SK-N-SH treated with all-trans-retinoic acid at 6 μM for 48 hours (cell line): ENCODE data around the gene MTREX.
A peak's percentile ranks its signal among the peaks of the same experiment; 100 is the strongest.

Source experiments
- ATAC-seq: fragments of 200-7000 bp; cut with Tn5 transposase; 3 replicates; pipeline ENCODE4 v1.9.1; 2020; ENCODE audit warnings: mild to moderate bottlenecking, moderate library complexity
- ARNTL ChIP-seq: fragments of 450-650 bp; formaldehyde crosslinking; IDR thresholded peaks from 2 replicates; pipeline ENCODE4 v1.5.0; 2020; ENCODE audit warnings: low read depth, mild to moderate bottlenecking, moderate library complexity, borderline replicate concordance
- BACH2 ChIP-seq: fragments of 250-450 bp; sonication (Bioruptor Pico); IDR thresholded peaks from 2 replicates; pipeline ENCODE4 v1.9.0; 2021; ENCODE audit warnings: mild to moderate bottlenecking, borderline replicate concordance
- CSDC2 ChIP-seq: fragments of 250-450 bp; sonication (Bioruptor Pico); IDR thresholded peaks from 2 replicates; pipeline ENCODE4 v1.5.0; 2020; ENCODE audit warnings: mild to moderate bottlenecking, moderate library complexity
- ESRRG ChIP-seq: fragments of 250-450 bp; sonication (Bioruptor Pico); IDR thresholded peaks from 2 replicates; pipeline ENCODE4 v1.6.1; 2021; ENCODE audit warnings: mild to moderate bottlenecking
- GLIS3 ChIP-seq: fragments of 250-450 bp; sonication (Bioruptor Pico); IDR thresholded peaks from 2 replicates; pipeline ENCODE4 v1.5.0; 2020; ENCODE audit warnings: mild to moderate bottlenecking, moderate library complexity
- ISL1 ChIP-seq: fragments of 250-450 bp; sonication (Bioruptor Pico); IDR thresholded peaks from 2 replicates; pipeline ENCODE4 v2.1.2; 2022; ENCODE audit warnings: mild to moderate bottlenecking, moderate library complexity
- OSR1 ChIP-seq: fragments of 250-450 bp; sonication (Bioruptor Pico); IDR thresholded peaks from 2 replicates; pipeline ENCODE4 v1.8.0; 2022; ENCODE audit warnings: moderate library complexity, mild to moderate bottlenecking, inconsistent platforms
- PPARA ChIP-seq: fragments of 250-450 bp; sonication (Bioruptor Pico); IDR thresholded peaks from 2 replicates; pipeline ENCODE4 v1.5.0; 2020; ENCODE audit warnings: mild to moderate bottlenecking, borderline replicate concordance
- RARB ChIP-seq: fragments of 250-450 bp; sonication (Bioruptor Pico); IDR thresholded peaks from 2 replicates; pipeline ENCODE4 v1.8.0; 2021; ENCODE audit warnings: mild to moderate bottlenecking, moderate library complexity
- SNAI2 ChIP-seq: fragments of 250-450 bp; sonication (Bioruptor Pico); IDR thresholded peaks from 2 replicates; pipeline ENCODE4 v1.5.0; 2020; ENCODE audit warnings: mild to moderate bottlenecking, moderate library complexity
- TCF4 ChIP-seq: fragments of 250-450 bp; sonication (Bioruptor Pico); IDR thresholded peaks from 2 replicates; pipeline ENCODE4 v1.8.0; 2021; ENCODE audit warnings: mild to moderate bottlenecking, moderate library complexity, borderline replicate concordance
- TOX ChIP-seq: fragments of 250-450 bp; sonication (Bioruptor Pico); IDR thresholded peaks from 2 replicates; pipeline ENCODE4 v1.8.0; 2021; ENCODE audit warnings: mild to moderate bottlenecking, moderate library complexity, borderline replicate concordance
- ZC3H10 ChIP-seq: fragments of 250-450 bp; sonication (Bioruptor Pico); IDR thresholded peaks from 2 replicates; pipeline ENCODE4 v1.5.1; 2021; ENCODE audit warnings: mild to moderate bottlenecking, moderate library complexity
- ZFP3 ChIP-seq: fragments of 250-450 bp; sonication (Bioruptor Pico); IDR thresholded peaks from 2 replicates; pipeline ENCODE4 v1.5.0; 2020; ENCODE audit warnings: mild to moderate bottlenecking, moderate library complexity
- ZFP30 ChIP-seq: fragments of 450-650 bp; formaldehyde crosslinking; IDR thresholded peaks from 2 replicates; pipeline ENCODE4 v1.5.0; 2022; ENCODE audit warnings: mild to moderate bottlenecking, moderate library complexity
- ZNF565 ChIP-seq: fragments of 450-650 bp; formaldehyde crosslinking; conservative IDR thresholded peaks from 2 replicates; pipeline ENCODE4 v1.5.0; 2020; ENCODE audit warnings: low read depth, mild to moderate bottlenecking, moderate library complexity
- ZNF70 ChIP-seq: fragments of 450-650 bp; formaldehyde crosslinking; IDR thresholded peaks from 2 replicates; pipeline ENCODE4 v1.5.0; 2020; ENCODE audit warnings: mild to moderate bottlenecking, moderate library complexity
- ZNF8 ChIP-seq: fragments of 450-650 bp; formaldehyde crosslinking; IDR thresholded peaks from 2 replicates; pipeline ENCODE4 v1.5.0; 2020; ENCODE audit warnings: mild to moderate bottlenecking, moderate library complexity
- TF ChIP-seq, protein P1 (sequence below): fragments of 250-450 bp; sonication (Bioruptor Pico); IDR thresholded peaks from 2 replicates; pipeline ENCODE4 v1.5.1; 2020; ENCODE audit warnings: low read depth, mild to moderate bottlenecking, moderate library complexity
- TF ChIP-seq, protein P2 (sequence below): fragments of 250-450 bp; sonication (Bioruptor Pico); IDR thresholded peaks from 2 replicates; pipeline ENCODE4 v1.8.0; 2021; ENCODE audit warnings: low read depth, mild to moderate bottlenecking, moderate library complexity, borderline replicate concordance
- TF ChIP-seq, protein P3 (sequence below): fragments of 250-450 bp; sonication (Bioruptor Pico); IDR thresholded peaks from 2 replicates; pipeline ENCODE4 v1.5.0; 2020; ENCODE audit warnings: mild to moderate bottlenecking, moderate library complexity
- TF ChIP-seq, protein P4 (sequence below): fragments of 250-450 bp; sonication (Bioruptor Pico); IDR thresholded peaks from 2 replicates; pipeline ENCODE4 v1.8.0; 2020; ENCODE audit warnings: mild to moderate bottlenecking, moderate library complexity, borderline replicate concordance
- TF ChIP-seq, protein P5 (sequence below): fragments of 250-450 bp; sonication (Bioruptor Pico); IDR thresholded peaks from 2 replicates; pipeline ENCODE4 v1.5.1; 2021; ENCODE audit warnings: mild to moderate bottlenecking, moderate library complexity

Gene MTREX

DNA sequence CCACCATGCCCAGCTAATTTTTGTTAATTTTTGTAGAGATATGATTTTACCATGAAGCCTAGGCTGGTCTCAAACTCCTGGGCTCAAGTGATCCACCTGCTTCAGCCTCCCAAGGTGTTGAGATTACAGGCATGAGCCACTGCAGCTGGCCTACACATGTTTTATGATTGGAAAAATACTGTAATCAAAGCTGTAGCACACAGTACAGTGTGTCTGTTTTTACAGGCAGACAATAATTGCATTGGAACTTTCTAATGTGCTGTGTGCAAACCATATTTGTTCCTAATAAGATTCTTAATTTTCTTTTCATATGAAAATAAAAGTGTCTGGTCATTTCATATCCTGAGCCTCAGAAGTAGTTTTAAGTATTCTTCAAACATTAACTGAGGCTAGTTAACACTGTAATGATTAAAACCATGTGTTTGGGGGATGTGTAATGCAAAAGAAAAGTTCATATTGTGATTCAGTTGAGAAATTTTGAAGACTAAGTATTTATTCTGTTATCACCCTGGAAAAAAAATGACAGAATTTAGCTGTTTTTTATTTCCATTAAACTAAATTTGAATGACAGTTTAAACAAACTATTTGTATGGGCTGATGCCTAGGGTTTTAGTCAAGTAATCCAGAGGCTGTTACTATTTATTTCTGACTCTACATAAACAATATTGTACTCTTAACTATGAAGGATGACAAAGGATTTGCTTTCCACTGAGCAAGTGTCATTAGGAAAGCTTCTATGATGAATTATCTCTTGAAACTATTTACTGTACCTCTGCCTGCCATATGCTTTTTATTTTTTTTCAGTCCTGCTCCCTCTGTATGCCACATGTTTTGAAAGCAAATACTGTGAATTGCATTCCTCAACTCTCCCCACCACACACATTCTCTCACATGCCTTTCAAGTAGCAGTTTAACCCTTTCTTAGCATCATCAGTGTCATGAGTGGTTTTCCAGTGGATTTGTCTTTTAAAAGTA lies 111.5 kb downstream of the MTREX start:
- no peak for TF ChIP-seq ZFP3 (CRISPR knock-in tag)
- no peak for TF ChIP-seq ESRRG (CRISPR knock-in tag)
- TF ChIP-seq, protein P1, sequence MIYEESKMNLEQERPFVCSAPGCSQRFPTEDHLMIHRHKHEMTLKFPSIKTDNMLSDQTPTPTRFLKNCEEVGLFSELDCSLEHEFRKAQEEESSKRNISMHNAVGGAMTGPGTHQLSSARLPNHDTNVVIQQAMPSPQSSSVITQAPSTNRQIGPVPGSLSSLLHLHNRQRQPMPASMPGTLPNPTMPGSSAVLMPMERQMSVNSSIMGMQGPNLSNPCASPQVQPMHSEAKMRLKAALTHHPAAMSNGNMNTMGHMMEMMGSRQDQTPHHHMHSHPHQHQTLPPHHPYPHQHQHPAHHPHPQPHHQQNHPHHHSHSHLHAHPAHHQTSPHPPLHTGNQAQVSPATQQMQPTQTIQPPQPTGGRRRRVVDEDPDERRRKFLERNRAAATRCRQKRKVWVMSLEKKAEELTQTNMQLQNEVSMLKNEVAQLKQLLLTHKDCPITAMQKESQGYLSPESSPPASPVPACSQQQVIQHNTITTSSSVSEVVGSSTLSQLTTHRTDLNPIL (CRISPR knock-in tag): no peak
- TF ChIP-seq TCF4 (CRISPR knock-in tag): peak; percentile 65; the same call in 1 of the 2 replicates
- peak; percentile 13; the same call in 1 of the 2 replicates for TF ChIP-seq TOX (CRISPR knock-in tag)
- no peak for TF ChIP-seq RARB (CRISPR knock-in tag)
- no peak for TF ChIP-seq GLIS3 (CRISPR knock-in tag)
- TF ChIP-seq ZFP30: no peak
- TF ChIP-seq CSDC2 (CRISPR knock-in tag): no peak
- TF ChIP-seq, protein P2, sequence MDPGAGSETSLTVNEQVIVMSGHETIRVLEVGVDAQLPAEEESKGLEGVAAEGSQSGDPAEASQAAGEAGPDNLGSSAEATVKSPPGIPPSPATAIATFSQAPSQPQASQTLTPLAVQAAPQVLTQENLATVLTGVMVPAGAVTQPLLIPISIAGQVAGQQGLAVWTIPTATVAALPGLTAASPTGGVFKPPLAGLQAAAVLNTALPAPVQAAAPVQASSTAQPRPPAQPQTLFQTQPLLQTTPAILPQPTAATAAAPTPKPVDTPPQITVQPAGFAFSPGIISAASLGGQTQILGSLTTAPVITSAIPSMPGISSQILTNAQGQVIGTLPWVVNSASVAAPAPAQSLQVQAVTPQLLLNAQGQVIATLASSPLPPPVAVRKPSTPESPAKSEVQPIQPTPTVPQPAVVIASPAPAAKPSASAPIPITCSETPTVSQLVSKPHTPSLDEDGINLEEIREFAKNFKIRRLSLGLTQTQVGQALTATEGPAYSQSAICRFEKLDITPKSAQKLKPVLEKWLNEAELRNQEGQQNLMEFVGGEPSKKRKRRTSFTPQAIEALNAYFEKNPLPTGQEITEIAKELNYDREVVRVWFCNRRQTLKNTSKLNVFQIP (CRISPR knock-in tag): no peak
- TF ChIP-seq ARNTL: no peak
- TF ChIP-seq, protein P3, sequence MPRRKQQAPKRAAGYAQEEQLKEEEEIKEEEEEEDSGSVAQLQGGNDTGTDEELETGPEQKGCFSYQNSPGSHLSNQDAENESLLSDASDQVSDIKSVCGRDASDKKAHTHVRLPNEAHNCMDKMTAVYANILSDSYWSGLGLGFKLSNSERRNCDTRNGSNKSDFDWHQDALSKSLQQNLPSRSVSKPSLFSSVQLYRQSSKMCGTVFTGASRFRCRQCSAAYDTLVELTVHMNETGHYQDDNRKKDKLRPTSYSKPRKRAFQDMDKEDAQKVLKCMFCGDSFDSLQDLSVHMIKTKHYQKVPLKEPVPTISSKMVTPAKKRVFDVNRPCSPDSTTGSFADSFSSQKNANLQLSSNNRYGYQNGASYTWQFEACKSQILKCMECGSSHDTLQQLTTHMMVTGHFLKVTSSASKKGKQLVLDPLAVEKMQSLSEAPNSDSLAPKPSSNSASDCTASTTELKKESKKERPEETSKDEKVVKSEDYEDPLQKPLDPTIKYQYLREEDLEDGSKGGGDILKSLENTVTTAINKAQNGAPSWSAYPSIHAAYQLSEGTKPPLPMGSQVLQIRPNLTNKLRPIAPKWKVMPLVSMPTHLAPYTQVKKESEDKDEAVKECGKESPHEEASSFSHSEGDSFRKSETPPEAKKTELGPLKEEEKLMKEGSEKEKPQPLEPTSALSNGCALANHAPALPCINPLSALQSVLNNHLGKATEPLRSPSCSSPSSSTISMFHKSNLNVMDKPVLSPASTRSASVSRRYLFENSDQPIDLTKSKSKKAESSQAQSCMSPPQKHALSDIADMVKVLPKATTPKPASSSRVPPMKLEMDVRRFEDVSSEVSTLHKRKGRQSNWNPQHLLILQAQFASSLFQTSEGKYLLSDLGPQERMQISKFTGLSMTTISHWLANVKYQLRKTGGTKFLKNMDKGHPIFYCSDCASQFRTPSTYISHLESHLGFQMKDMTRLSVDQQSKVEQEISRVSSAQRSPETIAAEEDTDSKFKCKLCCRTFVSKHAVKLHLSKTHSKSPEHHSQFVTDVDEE: no peak
- TF ChIP-seq ZNF8 (CRISPR knock-in tag): no peak
- TF ChIP-seq ISL1 (CRISPR knock-in tag): peak; percentile 57; the same call in 1 of the 2 replicates
- TF ChIP-seq, protein P4, sequence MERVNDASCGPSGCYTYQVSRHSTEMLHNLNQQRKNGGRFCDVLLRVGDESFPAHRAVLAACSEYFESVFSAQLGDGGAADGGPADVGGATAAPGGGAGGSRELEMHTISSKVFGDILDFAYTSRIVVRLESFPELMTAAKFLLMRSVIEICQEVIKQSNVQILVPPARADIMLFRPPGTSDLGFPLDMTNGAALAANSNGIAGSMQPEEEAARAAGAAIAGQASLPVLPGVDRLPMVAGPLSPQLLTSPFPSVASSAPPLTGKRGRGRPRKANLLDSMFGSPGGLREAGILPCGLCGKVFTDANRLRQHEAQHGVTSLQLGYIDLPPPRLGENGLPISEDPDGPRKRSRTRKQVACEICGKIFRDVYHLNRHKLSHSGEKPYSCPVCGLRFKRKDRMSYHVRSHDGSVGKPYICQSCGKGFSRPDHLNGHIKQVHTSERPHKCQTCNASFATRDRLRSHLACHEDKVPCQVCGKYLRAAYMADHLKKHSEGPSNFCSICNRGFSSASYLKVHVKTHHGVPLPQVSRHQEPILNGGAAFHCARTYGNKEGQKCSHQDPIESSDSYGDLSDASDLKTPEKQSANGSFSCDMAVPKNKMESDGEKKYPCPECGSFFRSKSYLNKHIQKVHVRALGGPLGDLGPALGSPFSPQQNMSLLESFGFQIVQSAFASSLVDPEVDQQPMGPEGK: no peak
- TF ChIP-seq OSR1 (CRISPR knock-in tag): no peak
- TF ChIP-seq BACH2 (CRISPR knock-in tag): no peak
- no peak for TF ChIP-seq ZNF565 (CRISPR knock-in tag)
- TF ChIP-seq PPARA (CRISPR knock-in tag): no peak
- TF ChIP-seq, protein P5, sequence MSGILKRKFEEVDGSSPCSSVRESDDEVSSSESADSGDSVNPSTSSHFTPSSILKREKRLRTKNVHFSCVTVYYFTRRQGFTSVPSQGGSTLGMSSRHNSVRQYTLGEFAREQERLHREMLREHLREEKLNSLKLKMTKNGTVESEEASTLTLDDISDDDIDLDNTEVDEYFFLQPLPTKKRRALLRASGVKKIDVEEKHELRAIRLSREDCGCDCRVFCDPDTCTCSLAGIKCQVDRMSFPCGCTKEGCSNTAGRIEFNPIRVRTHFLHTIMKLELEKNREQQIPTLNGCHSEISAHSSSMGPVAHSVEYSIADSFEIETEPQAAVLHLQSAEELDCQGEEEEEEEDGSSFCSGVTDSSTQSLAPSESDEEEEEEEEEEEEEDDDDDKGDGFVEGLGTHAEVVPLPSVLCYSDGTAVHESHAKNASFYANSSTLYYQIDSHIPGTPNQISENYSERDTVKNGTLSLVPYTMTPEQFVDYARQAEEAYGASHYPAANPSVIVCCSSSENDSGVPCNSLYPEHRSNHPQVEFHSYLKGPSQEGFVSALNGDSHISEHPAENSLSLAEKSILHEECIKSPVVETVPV: no peak
- TF ChIP-seq ZNF70: no peak
- no peak for TF ChIP-seq ZC3H10
- 0 out of 2 replicates have a peak, but pooled peaks have one; percentile 54 for TF ChIP-seq SNAI2 (CRISPR knock-in tag)
- ATAC-seq: peak; percentile 90

DNA sequence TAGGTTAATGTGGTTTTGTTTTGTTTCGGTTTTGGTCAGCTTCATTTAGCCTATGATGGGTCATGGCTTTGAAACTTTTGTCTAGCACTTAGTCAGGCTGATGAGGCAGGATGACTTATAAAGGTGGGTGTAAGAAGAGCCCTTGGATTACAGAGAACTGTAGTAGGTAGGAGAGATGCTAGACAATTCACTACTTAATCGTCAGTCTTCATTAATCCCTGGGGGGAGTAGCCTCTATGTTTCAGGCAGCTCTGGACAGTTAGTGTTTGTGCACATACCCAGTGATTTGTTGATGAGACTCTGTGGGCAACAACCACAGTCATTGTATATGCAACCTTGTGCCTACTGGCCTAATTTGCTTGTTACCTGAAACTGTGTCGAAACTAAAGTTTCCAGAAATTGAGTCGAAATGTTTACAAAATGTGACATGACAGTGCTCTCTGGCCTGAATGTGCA lies 113.3 kb downstream of the MTREX start:
- ATAC-seq: no peak
- TF ChIP-seq, protein P4: no peak
- TF ChIP-seq SNAI2 (CRISPR knock-in tag) (no peak), ZC3H10 (no peak), RARB (CRISPR knock-in tag) (no peak), OSR1 (CRISPR knock-in tag) (no peak)
- TF ChIP-seq, protein P3: no peak
- TF ChIP-seq, protein P2 (CRISPR knock-in tag): no peak
